ENCODE data around the gene PSMG1.
"Not testable (repeated sequence)": the region's sequence is repeated elsewhere in the genome, so short reads cannot be mapped to it uniquely, and the experiment has no call there.

Gene PSMG1

DNA sequence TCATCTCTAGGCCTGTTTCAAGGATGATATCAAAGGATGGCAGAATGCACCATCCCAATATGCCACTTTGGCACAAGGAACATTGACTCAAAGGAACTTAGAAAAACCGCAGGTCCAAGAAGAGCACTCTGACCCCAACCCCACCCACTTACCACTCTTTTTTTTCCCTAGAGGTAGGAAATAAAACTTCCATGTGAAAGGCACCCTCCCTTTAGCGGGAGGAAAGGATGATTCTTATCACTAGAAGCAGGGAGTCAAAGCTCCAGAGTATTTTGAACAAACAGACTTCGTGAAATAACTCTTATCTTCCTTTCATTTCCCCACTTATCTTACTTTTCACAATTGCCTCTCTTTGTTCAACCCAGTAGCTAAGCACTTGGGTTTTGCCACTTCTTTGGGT, 22.2 kb downstream of the PSMG1 start:
- in situ Hi-C loops (cut with MboI; ENCODE audit: low pct_unique_long_range_greater_than_20kb, low sequenced_read_pairs, unreplicated experiment), result no loop called here

DNA sequence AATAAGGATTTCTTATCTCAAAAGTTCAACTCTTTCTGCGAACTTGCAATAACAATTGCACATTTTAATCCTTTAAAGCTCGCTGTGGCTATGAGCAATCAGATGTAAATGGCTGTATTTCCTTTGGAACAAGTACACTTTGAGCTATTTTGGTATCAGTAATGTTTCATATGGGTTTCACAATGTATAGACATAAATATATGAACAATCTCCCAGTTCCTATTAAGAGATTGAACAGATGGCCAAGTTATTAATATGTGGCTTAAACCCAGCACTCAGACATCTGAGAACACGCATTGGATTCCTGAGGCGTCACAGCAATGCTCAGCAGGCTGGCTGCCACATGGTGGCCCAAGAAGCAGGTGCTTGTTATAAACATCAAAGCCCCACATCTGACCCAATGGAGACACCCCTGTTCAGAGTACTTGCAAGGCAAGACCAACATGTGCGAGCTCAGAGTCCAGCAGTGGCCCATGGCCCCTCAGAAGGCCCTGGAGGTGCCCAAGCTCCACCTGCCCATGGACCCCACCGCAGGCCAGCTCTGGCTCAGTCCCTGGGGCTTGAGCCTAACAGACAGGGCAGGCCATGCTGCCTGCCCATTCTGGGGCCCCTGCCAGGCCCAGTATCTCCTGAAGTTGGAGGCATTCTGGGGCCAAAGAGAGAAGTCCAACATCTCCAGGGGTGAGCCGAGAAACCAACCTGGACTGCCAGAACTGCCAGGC, 23.7 kb downstream of the PSMG1 start:
- no peak for DNase-seq (ENCODE audit: low spot score)
- in situ Hi-C loops (cut with MboI; ENCODE audit: low pct_unique_long_range_greater_than_20kb, low sequenced_read_pairs, unreplicated experiment), result no loop called here
- TF ChIP-seq, protein P1, sequence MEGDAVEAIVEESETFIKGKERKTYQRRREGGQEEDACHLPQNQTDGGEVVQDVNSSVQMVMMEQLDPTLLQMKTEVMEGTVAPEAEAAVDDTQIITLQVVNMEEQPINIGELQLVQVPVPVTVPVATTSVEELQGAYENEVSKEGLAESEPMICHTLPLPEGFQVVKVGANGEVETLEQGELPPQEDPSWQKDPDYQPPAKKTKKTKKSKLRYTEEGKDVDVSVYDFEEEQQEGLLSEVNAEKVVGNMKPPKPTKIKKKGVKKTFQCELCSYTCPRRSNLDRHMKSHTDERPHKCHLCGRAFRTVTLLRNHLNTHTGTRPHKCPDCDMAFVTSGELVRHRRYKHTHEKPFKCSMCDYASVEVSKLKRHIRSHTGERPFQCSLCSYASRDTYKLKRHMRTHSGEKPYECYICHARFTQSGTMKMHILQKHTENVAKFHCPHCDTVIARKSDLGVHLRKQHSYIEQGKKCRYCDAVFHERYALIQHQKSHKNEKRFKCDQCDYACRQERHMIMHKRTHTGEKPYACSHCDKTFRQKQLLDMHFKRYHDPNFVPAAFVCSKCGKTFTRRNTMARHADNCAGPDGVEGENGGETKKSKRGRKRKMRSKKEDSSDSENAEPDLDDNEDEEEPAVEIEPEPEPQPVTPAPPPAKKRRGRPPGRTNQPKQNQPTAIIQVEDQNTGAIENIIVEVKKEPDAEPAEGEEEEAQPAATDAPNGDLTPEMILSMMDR (IDR thresholded peaks at IDR 0.05; ENCODE audit: extremely low read depth, insufficient read depth, missing control alignments), result no peak

More for the DNA sequence above, 22.2 kb downstream of the PSMG1 start:
- TF ChIP-seq, protein P1 (IDR thresholded peaks at IDR 0.05; ENCODE audit: extremely low read depth, insufficient read depth, missing control alignments), result no peak
- no peak for DNase-seq (ENCODE audit: low spot score)

DNA sequence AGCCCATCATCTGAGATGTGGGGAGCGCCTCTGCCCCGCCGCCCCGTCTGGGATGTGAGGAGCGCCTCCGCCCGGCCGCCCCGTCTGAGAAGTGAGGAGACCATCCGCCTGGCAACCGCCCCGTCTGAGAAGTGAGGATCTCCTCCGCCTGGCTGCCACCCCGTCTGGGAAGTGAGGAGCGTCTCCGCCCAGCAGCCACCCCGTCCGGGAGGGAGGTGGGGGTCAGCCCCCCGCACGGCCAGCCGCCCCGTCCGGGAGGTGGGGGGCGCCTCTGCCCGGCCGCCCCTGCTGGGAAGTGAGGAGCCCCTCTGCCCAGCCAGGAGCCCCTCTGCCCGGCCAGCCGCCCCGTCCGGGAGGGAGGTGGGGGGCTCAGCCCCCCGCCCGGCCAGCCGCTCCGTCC, 26.0 kb downstream of the PSMG1 start:
- in situ Hi-C loops (cut with MboI; ENCODE audit: low pct_unique_long_range_greater_than_20kb, low sequenced_read_pairs, unreplicated experiment); DNase-seq (ENCODE audit: low spot score): not testable (repeated sequence)

DNA sequence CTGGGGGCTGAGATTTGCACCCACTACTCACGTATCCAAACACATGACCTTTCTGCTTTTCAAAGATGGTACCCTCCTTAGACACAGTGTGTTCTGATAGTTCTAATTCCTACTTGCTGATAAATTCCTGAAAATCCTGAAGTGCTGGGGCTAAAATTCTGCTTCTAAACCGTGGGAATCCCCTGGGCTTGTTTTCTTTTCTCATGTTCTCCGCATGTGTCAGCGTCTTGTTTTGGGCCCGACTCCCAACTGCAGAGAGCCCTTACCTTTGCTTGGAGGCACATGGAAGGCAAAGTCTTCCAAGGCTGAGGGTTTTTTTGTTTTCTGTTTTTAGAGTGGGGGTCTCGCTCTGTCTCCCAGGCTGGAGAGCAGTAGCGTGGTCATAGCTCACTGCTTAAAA, 27.2 kb downstream of the PSMG1 start:
- no peak for DNase-seq (ENCODE audit: low spot score)
- TF ChIP-seq, protein P1 (IDR thresholded peaks at IDR 0.05; ENCODE audit: extremely low read depth, insufficient read depth, missing control alignments), result no peak
- in situ Hi-C loops (cut with MboI; ENCODE audit: low pct_unique_long_range_greater_than_20kb, low sequenced_read_pairs, unreplicated experiment), result no loop called here

DNA sequence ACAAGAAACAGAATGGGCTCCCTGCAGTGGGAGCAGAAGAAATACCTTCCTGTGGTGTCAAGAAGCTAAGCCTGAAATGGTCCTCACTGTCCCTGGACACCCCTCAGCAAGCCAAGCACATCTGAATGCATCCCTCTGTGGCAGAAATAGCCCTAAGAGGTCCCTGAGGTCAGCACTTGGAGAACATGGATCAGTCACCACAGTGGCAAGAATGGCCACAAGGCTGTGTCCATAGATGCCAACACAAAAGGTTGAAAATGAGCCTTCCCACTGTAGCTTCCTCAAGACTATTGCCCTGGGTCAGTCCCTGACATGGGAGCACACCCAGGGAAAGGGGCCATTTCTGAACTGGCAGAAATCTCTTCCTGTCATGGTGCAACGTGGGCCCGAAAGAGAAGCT, 27.7 kb downstream of the PSMG1 start:
- TF ChIP-seq, protein P1 (IDR thresholded peaks at IDR 0.05; ENCODE audit: extremely low read depth, insufficient read depth, missing control alignments), result no peak
- in situ Hi-C loops (cut with MboI; ENCODE audit: low pct_unique_long_range_greater_than_20kb, low sequenced_read_pairs, unreplicated experiment), result no loop called here
- DNase-seq (ENCODE audit: low spot score), result no peak

DNA sequence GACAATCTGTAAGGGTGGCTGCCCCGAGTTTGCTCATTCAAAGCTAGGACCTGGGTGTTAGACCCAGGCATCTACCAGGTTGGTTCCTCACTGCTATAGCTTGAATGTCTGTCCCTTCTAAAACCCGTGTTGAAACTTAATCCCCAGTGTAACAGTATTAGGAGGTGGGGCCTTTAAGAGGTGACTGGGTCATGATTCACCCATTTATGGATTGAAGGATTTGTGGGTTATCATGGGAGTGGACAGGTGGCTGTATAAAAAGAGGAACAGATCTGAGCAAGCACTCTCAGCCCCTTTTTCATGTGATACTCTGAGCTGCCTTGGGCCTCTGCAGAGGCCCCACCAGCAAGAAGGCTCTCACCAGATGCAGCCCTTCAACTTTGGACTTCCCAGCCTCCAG, 29.4 kb downstream of the PSMG1 start:
- TF ChIP-seq, protein P1 (IDR thresholded peaks at IDR 0.05; ENCODE audit: extremely low read depth, insufficient read depth, missing control alignments), result no peak
- in situ Hi-C loops (cut with MboI; ENCODE audit: low pct_unique_long_range_greater_than_20kb, low sequenced_read_pairs, unreplicated experiment), result no loop called here
- DNase-seq (ENCODE audit: low spot score), result no peak

DNA sequence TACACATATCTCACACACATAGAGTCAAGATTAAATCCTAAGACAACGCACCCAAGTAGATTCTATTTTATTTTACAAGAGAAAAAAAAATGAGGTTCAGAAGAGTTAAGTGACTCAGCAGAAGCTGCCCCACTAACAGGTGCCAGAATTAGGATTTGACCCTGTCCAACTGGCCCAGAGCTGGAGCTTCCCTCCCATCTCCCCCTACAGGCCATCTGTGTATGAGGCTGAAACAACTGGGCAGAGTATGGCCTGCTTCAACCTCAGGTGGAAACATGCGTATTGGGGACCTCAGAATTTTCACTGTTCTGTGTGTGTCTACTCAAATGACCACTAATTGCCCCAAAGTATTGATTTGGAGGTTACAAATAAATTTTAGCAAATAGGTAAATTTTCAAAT, 29.9 kb downstream of the PSMG1 start:
- in situ Hi-C loops (cut with MboI; ENCODE audit: low pct_unique_long_range_greater_than_20kb, low sequenced_read_pairs, unreplicated experiment), result no loop called here
- TF ChIP-seq, protein P1 (IDR thresholded peaks at IDR 0.05; ENCODE audit: extremely low read depth, insufficient read depth, missing control alignments), result peak; percentile 26
- no peak for DNase-seq (ENCODE audit: low spot score)

Data from GM13977 (cell line).